ENCODE results near the gene DRAXIN.

The DRAXIN gene

DNA sequence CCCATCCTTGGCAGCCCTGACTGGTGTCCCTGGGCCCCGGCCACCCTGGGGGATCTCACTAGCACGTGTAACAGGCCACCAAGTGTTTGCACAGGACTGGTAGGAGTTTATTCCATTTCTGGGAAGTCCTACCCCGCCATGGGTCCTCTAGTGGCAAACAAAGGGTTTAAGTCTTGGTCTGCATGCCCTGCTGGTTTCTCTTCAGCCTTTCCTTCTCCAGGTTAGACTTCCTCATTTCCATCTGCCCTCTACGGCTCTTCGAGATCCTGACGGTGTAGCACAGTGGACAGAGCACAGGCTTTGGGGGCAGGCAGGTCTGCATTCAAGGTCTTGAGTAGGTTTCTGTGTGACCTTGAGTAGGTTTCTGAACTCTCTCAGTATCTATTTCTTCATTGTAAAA, 47.3 kb downstream of the DRAXIN start:
- no peak for DNase-seq

- DNase-seq, result no peak
Observed at GRCh38 chr1:11740258-11741192, 49.0 kb downstream of the DRAXIN start.

DNA sequence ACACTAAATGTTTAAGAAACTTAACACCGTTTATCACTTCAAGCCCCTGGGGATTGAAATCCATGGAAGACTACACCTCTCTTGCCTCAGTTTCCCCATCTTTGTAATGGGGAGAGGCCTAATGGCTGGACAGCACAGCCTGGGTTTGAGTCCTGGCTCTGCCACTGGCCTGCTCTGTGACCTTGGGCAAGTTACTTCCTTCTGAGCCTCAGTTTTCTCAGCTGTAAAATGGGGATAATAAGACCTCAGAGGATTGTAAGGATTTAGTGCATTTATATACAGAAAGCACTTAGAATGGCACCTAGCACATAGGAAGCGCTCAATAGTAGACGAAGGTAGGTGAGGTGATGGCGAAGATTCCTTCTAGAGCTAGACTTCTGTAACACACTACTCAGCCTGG, 50.0 kb downstream of the DRAXIN start:
- no peak for DNase-seq

DNA sequence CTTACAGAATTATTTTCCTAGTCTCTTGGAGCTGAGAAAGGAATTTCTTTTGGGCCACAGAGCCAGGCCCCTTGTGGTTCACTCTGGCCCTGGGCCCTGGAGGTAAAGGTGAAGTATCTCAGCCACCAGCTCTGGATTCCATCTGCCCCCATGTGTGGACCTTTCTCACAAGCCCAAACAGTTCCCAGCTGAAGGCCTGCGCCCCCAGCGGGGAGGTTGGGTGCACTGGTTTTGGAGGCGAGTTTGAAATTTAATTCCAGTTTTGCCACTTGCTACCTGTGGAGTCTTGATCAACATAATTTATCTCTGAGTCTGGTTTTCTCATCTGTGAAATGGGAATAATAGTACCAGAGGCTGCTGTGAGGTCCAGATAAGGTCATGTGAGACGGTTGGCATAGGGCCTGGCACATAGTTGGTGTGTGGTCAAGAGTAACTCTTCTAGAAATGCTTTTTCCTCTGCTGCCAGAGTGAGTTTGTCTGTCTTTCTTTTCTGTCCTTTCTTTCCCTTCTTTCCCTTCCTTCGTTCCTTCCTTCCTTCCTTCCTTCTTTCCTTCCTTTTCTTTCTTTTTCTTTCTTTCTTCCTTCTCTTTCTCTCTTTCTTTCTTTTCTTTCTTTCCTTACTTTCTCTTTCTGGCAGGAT, 50.5 kb downstream of the DRAXIN start:
- DNase-seq, result no peak

- DNase-seq, result no peak
Observed at GRCh38 chr1:11744287-11744686, 52.8 kb downstream of the DRAXIN start.

DNA sequence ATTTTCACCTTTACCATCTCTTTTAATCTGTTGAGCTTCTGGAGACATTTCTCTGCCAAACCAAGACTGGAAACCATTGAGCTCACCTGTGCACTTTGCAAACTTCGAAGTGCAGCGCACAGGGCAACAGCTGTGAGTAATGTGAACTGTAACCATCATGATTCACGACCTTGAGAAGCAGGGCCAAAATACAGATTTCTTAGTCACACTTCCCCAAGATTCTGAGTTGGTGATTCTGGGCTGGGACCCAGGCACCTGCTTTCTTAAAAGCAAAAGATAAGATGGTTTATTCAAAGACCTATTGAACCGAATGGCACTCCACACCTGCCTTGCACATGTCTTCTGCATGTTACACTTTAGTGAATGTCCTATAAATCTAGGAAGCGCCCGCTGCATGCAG, 54.6 kb downstream of the DRAXIN start:
- DNase-seq, result no peak

DNA sequence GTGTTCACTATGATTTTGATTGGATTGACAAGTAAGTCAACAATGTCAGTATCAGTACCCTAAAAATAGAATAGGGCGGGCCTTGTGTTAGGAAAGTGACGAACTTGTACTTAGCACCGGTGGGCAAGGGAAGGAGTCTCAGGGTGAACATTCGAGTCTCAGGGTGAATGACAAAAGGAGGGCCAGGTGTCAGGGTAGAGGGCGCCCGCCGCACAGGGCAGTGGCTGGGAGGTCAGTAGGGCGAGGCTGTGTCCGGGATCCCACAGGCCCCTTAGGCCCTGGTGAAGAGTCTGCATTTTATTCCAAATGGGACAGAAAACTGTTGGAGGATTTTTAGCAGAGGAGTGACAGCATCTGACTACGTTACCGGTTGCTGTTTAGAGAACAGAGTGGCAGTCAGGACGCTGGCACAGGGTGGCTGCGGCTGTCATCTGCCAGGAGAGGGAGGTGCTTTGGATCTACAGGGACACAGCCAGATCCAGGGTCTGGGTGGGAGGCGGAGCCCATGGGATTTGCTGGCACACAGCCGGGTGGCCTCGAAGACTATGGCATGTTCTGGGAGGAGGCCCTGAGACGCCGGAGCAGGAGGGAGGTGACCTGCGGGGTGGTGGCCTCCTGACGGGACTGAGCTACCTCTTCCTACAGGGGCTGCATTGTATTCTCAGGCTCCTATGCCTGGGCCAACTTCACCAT, 55.4 kb downstream of the DRAXIN start:
- no peak for DNase-seq

- DNase-seq, result no peak
Observed at GRCh38 chr1:11748294-11749202, 57.0 kb downstream of the DRAXIN start.

GRCh38 chr1:11749203-11749689, 57.7 kb downstream of the DRAXIN start:
- DNase-seq, result no peak

DNA sequence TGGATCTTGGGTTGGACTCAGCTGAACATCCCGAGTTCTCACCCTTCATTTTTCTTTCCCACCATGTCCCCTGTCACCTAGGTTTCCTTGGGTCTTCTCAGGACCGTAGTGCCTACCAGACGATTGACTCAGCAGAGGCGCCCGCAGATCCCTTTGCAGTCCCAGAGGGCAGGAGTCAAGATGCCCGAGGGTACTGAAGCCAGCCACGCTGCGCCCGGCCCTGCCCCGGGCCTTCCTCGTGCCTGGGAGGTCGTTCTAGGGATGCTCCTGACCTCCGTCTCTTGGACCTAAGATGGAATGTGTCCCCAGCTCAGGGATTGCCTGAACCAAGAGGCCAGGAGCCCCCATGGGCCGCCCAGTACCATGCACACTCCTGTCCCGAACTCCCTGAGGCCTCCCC, 58.5 kb downstream of the DRAXIN start:
- no peak for DNase-seq

GRCh38 chr1:11751087-11751486, 59.6 kb downstream of the DRAXIN start:
- DNase-seq, result no peak

DNA sequence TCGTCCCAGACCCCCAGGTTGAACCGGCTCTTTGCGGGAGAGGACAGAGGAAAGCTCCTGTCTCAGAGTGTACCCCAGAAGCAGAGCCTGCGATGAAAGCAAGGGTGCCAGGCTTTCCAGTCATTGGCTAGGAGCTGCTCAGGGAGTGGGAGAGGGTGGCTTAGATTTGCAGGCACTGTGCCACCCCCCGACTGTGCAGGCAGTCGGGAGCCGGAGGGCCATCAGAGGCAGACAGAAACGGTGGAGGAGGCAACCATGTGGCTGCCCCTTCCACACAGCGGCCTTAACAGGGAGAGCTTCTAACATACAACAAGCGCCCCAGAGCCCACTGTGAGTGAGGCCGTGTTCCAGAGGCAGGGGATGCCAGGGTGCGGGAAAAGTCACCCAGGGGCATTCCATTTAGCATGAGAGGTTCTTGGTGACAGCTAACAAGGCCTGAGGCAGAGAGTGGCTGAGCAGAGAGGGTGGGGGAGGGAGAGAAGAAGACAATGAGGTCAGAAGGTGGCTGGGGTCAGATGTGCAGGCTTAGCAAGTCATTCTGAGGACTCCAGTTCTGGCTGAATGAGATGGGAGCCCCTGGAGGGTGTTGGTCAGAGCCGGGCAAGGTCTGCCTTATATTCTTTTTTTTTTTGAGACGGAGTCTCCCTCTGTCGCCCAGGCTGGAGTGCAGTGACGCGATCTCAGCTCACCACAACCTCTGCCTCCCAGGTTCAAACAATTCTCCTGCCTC, 61.0 kb downstream of the DRAXIN start:
- DNase-seq, result no peak

DNA sequence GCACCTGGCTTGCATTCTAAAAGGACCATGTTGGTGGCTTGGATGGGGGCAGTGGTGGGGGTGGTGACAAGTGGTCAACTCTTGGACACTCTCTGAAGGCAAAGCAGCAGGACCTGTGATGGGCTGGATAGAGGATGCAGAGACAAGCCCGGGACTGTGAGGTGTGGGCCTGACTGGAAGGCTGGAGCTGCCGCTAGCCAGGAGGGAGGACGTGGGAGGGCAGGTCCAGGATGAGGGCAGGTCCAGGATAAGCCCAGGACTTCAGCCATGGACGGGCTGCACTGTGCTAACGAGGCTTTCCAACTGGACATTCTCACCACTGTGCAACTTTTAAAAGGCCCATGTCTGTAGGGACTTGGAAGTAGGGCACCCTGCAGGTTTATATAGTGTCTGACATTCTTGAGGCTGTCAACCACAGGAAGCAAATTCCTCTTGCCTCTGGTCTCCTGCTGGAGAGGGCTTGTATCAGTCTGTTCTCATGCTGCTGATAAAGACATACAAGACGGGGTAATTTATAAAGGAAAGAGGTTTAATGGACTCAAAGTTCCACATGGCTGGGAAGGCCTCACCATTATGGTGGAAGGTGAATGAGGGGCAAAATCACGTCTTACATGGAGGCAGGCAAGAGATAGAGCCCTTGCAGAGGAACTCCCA, 62.2 kb downstream of the DRAXIN start:
- DNase-seq, result no peak

GRCh38 chr1:11757047-11757446, 65.5 kb downstream of the DRAXIN start:
- no peak for DNase-seq

DNA sequence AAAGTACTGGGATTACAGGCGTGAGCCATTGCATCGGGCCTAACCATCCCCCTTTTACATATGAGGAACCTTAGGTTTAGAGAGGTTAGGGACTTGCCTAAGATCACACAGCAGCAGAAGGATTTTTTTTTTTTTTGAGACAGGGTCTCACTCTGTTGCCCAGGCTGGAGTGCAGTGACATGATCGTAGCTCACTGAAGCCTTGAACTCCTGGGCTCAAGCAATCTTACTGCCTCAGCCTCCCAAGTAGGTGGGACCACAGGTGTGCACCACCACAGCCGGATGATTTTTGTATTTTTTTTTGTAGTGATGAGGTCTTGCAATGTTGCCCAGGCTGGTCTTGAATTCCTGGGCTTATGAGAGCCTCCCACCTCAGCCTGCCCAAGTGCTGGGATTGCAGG, 68.3 kb downstream of the DRAXIN start:
- DNase-seq, result no peak

- no peak for DNase-seq
Observed at GRCh38 chr1:11761285-11761684, 69.8 kb downstream of the DRAXIN start.

DNA sequence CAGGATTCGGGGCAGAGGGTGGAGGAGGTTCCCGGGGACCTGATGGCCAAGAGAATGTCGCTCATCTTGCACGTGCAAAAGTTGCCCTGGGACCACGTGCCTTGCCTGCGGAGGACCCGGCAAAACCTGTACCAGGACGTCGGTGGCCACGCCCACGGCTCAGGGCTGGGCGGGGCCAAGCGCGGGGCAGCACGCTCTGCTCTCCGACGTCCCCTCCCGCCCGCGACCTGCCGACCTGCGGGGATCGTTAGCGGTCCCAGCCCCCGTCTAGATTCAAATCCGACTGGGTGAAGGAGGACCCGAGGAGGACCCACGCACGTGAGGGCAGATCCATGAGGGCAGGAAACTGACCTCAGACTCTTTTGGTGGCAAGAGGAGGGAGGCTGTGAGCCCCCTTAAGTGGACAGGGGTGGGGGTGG, 70.5 kb downstream of the DRAXIN start, which contains the start of gene C1orf167:
C1orf167 (plus strand) TSS at position 206 of the 419 bp plus-strand sequence. CDS start 2,208 bp downstream, outside the sequence.
- peak in 1 of 2 experiments; percentile 11 for DNase-seq

GRCh38 chr1:11764115-11764514, 72.6 kb downstream of the DRAXIN start:
- no peak for DNase-seq

DNA sequence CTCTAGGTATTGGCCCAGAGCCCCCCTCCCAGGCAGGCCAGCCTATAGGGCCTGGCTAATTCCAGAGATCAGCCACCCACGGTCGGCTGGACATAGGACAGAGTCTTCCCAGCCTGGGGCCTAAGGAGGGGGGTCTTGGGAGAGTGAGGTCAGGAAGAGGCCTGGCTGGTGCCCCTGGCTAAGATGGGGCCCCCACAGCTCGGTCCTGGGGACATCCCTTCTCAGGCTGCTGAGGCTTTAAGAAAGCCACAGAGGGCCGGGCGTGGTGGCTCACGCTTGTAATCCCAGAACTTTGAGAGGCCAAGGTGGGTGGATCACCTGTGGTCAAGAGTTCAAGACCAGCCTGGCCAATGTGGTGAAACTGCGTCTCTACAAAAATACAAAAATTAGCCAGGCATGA, 73.0 kb downstream of the DRAXIN start:
- DNase-seq, result no peak

DNA sequence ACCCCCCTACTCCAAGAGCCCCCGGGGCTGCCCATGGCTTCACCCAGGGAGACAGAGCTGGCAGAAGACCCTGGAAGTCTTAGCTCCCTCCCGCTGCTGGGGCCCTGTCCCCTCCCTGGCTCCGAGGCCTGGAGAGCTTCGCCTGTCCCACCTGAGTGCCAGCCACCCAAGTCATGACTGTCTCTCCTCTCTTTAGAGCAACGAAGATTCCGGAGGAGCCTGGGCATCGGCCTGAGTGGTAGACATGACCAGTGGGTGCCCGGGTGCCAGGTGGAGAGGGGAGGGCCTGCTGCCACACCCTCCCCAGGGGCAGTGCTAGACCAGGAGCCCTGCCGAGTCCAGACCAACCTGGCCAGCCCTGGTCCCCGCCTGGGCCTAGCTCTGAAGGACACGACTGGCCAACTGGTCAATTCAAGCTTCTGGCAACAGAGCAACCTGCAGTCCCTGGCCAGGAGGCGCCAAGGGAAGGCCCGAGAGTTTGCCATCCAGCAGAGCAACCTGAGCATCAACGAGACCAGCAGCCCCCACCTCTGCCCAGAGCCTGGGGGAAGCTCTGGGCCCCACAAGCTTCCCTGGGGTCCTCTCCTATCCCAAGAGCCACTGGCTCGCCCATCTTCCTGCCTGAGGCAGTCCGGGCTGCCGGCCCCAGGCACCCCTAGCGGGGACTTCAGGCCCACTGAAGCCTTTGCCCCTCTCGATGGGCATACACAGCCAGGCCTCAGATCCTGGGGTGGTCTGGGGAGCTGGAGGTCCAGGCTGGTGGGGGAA, 74.3 kb downstream of the DRAXIN start:
- DNase-seq, result no peak
